PC-9 (cell line): Measurements from ENCODE around the gene DOCK2.

Source experiments
- CTCF ChIP-seq: fragments of 200-600 bp; sonication (generic); conservative IDR thresholded peaks from 2 replicates; pipeline ENCODE4 v1.6.1; 2017; ENCODE audit warnings: mixed run types, antibody characterized with exemption, mild to moderate bottlenecking, moderate library complexity
- EZH2 ChIP-seq: fragments of 200-600 bp; sonication (generic); IDR thresholded peaks from 2 replicates; pipeline ENCODE4 v1.8.0; 2017; ENCODE audit warnings: antibody characterized with exemption, low read depth

GRCh38 chr5:170080786-170081445, 443.8 kb downstream of the DOCK2 start:
- TF ChIP-seq CTCF (no peak), EZH2 (no peak)
